HG02642 (cell line): ENCODE data around the gene RAB1A.
A peak's percentile ranks its signal among the peaks of the same experiment; 100 is the strongest.
"Not testable (repeated sequence)": the region's sequence is repeated elsewhere in the genome, so short reads cannot be mapped to it uniquely, and the experiment has no call there.

Source experiments
- ATAC-seq: cut with Tn5 transposase; IDR thresholded peaks from one replicate; pipeline ENCODE4 v1.9.1; 2021; ENCODE audit warnings: mild to moderate bottlenecking; ENCODE audit not compliant: unreplicated experiment, poor library complexity

Gene RAB1A

GRCh38 chr2:65129826-65130663 is at the start of gene RAB1A:
RAB1A (minus strand) TSS chr2:65130106; CDS start chr2:65129915, 191 bp downstream.
- ATAC-seq: peak; percentile 97

- ATAC-seq: no peak
Measured at GRCh38 chr2:65177751-65178442, 48.0 kb upstream of the RAB1A start.

- ATAC-seq: no peak
Measured at GRCh38 chr2:65175894-65176530, 46.1 kb upstream of the RAB1A start.

- ATAC-seq: not testable (repeated sequence)
Measured at GRCh38 chr2:65174031-65174430, 44.1 kb upstream of the RAB1A start.

GRCh38 chr2:65172994-65173790 is 43.3 kb upstream of the RAB1A start:
- no peak for ATAC-seq

- ATAC-seq: not testable (repeated sequence)
Measured at GRCh38 chr2:65170611-65171477, 40.9 kb upstream of the RAB1A start.

GRCh38 chr2:65169760-65170136 is 39.8 kb upstream of the RAB1A start:
- no peak for ATAC-seq

GRCh38 chr2:65165558-65165957 is 35.7 kb upstream of the RAB1A start:
- no peak for ATAC-seq

GRCh38 chr2:65164426-65164891 is 34.6 kb upstream of the RAB1A start:
- ATAC-seq: no peak

- ATAC-seq: no peak
Measured at GRCh38 chr2:65161551-65162100, 31.7 kb upstream of the RAB1A start.

GRCh38 chr2:65159906-65160305 is 30.0 kb upstream of the RAB1A start:
- no peak for ATAC-seq

GRCh38 chr2:65159261-65159660 is 29.4 kb upstream of the RAB1A start:
- ATAC-seq: no peak

GRCh38 chr2:65158557-65158956 is 28.7 kb upstream of the RAB1A start:
- ATAC-seq: no peak

- ATAC-seq: not testable (repeated sequence)
Measured at GRCh38 chr2:65157856-65158255, 27.9 kb upstream of the RAB1A start.

- no peak for ATAC-seq
Measured at GRCh38 chr2:65156041-65156440, 26.1 kb upstream of the RAB1A start.

- ATAC-seq: no peak
Measured at GRCh38 chr2:65153515-65153914, 23.6 kb upstream of the RAB1A start.

GRCh38 chr2:65146078-65146477 is 16.2 kb upstream of the RAB1A start:
- no peak for ATAC-seq

GRCh38 chr2:65144571-65144970 is 14.7 kb upstream of the RAB1A start:
- ATAC-seq: no peak

- no peak for ATAC-seq
Measured at GRCh38 chr2:65142515-65142914, 12.6 kb upstream of the RAB1A start.
